Spleen (tissue), 7 donors: Measurements from ENCODE around the gene IL17C.
A peak's percentile ranks its signal among the peaks of the same experiment; 100 is the strongest.

Experiments used
- CTCF ChIP-seq, 11 experiments: fragments of 200-600 bp in 7 of 11; fragments of 450-650 bp in 4 of 11; sonication (generic) in 4 of 11; IDR thresholded peaks in 8 of 11; conservative IDR thresholded peaks in 3 of 11; 1 replicate in 7 of 11; 2 replicates in 4 of 11; pipeline versions ENCODE4 v1.4.0 to v1.8.0; 2016 to 2021; ENCODE audit warnings: antibody characterized with exemption in 11 of 11, inconsistent platforms in 4 of 11, mild to moderate bottlenecking in 1 of 11
- POLR2AphosphoS5 ChIP-seq, 3 donors: sonication (generic); formaldehyde crosslinking; IDR thresholded peaks; one replicate each; pipeline ENCODE4 v1.5.1; 2017; ENCODE audit warnings: antibody characterized with exemption in 3 of 3
- donor health status: DM: no; HTN: no; CAD: no; lungs with moderate emphysema.
- donor health status: DM: no; HTN: no; CAD: no.
- donor health status: DM: no; HTN: no; CAD: no.

- TF ChIP-seq CTCF (IDR thresholded peaks at IDR 0.05 in 8 of 11, conservative IDR thresholded peaks at IDR 0.05 in 3 of 11) (no peak), POLR2AphosphoS5 (IDR thresholded peaks at IDR 0.05) (peak; percentile 51 to 73 (median 52))
These were observed 4.7 kb downstream of the IL17C start for GRCh38 chr16:88642881-88643643.
